GM06990 (cell line): Measurements from ENCODE around the gene GPI.

Experiments
- DNase-seq: peaks from one replicate; pipeline ENCODE4 v3.0.0-alpha.2; 2011; ENCODE audit not compliant: insufficient read length; ENCODE audit errors: extremely low read depth
- H3K27me3 ChIP-seq: replicated peaks from 2 replicates; pipeline ENCODE4 v1.6.0; 2011; ENCODE audit warnings: low read length; ENCODE audit not compliant: control insufficient read depth, insufficient read depth
- H3K36me3 ChIP-seq: 2 replicates; pipeline ENCODE4 v1.5.1; 2011; ENCODE audit warnings: low read length; ENCODE audit not compliant: control insufficient read depth, insufficient read depth
- H3K4me3 ChIP-seq: replicated peaks from 2 replicates; pipeline ENCODE4 v1.5.1; 2011; ENCODE audit warnings: low read depth, mild to moderate bottlenecking, control low read depth, low read length
- CTCF ChIP-seq: IDR thresholded peaks from 2 replicates; pipeline ENCODE4 v1.5.1; 2011; ENCODE audit warnings: low read length, control low read depth, mild to moderate bottlenecking, inconsistent platforms; ENCODE audit not compliant: insufficient read depth, poor library complexity, severe bottlenecking

The GPI gene

GRCh38 chr19:34380639-34381241 lies 15.7 kb downstream of the GPI start:
- peaks cover 57% of the 10 kb centered on the region for H3K36me3 ChIP-seq
- no peaks in the 10 kb centered on the region for H3K27me3 ChIP-seq
- H3K4me3 ChIP-seq = no peak overlapping the region
- TF ChIP-seq CTCF = no peak
- DNase-seq = no peak

DNA sequence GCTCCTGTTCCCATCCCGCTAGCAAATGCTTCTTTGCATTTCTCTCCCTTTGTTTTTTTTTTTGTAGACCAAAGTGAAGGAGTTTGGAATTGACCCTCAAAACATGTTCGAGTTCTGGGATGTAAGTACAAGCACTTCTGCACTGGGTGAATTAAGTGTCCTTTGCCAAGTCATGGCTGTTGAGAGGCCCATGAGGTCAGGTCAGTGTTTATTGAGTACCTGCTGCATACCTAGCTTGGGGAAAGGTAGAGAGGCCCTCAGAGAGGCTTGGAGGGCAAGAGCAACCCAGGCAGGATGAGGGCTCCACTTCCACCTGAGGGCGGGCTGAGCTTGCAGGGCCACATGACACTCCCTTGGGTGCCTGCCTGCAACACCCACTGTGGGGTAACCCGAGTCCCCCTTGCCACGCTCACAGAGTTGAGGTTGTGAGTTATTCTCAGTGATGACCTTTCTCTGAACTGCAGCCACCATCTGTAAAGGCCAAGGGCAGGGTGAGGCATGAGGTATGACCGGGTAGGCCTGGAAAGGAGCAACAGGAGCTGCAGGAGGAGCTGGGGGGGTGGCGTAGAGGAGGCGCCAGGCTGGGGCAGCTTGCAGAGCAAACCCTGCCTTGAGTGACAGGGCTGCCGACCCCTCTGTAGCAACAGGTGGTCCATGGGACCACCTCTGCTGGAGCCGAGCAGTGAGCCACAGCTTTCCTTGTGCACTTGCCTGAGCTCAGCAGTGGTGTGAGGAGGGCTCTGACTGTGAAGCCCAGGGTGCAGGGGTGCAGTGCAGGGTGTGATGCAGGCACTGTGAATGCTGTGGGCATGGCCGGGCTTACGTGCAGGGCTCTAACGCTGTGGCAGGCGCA lies 16.6 kb downstream of the GPI start:
- no peak for TF ChIP-seq CTCF
- no peaks in the 10 kb centered on the region for H3K27me3 ChIP-seq
- H3K4me3 ChIP-seq = no peak overlapping the region
- no peak for DNase-seq
- peaks cover 60% of the 10 kb centered on the region for H3K36me3 ChIP-seq

DNA sequence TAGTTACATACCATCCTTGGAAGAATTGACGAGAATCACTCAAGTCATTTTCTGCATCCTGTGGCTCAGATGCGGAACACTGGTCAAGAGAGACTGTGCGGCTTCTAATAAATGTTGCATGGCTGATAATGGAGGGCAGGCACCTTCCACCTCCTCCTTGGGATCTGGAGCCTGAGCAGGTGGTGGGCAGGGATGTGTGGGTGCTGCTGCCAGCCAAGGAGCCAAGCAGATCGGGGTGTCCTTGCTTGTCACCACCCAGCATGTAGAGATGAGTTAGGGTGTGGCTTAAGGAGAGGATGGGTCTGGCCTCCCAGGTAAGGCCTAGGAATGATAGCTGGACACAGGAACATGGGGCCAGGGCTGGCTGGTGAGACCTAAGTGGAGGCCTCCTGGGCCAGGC lies 17.5 kb downstream of the GPI start:
- TF ChIP-seq CTCF = no peak
- Histone ChIP-seq H3K27me3 (no peaks in the 10 kb centered on the region), H3K36me3 (peaks cover 59% of the 10 kb centered on the region), H3K4me3 (no peak overlapping the region)
- DNase-seq = no peak

GRCh38 chr19:34383599-34383998 lies 18.6 kb downstream of the GPI start:
- Histone ChIP-seq H3K27me3 (no peaks in the 10 kb centered on the region), H3K36me3 (peaks cover 54% of the 10 kb centered on the region), H3K4me3 (no peak overlapping the region)
- TF ChIP-seq CTCF = no peak
- no peak for DNase-seq

DNA sequence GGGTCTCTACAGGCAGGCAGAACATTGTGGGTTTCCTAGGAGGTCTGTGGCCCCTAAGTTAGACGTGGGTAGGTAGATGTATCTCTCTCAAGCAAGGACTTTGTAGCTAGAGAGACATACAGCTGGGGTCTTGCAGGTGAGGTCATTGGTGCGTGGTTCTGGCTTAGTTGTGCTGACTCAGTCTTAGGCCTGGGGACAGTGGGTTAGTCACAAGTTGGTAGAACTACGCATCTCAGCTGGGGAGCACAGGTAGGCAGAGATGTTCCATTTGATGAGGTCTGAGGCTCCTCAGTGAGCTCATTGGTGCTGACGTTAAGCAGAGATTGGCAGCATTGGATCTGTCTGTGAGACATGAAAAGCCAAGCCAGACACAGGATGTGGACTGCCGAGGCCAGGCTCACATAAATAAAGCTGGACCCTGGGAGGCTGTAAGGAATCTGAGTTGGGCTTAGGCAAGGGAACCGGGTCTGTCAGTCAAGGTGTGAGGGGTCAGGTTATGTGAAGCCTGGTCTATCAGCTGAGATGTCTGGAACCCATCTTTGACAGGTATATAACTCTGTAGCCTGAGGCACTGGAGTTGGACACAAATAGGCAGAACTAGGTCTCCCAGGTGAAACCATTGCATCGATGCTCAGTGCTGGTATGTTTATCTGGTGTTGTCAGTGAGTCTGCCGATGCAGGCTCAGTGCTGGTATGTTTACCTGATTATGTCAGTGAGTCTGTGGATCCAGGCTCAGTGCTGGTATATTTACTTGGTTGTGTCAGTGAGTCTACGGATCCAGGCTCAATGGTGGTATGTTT lies 21.8 kb downstream of the GPI start:
- TF ChIP-seq CTCF = no peak
- DNase-seq = no peak
- H3K27me3 ChIP-seq = no peaks in the 10 kb centered on the region
- no peak overlapping the region for H3K4me3 ChIP-seq
- peaks cover 48% of the 10 kb centered on the region for H3K36me3 ChIP-seq
